HuH-7 (cell line): ENCODE measurements around the gene TRABD2B.
A peak's percentile ranks its signal among the peaks of the same experiment; 100 is the strongest.

Experiments used
- DNase-seq: peaks from one replicate; pipeline ENCODE4 v3.0.0; 2011; ENCODE audit warnings: low spot score

The TRABD2B gene

DNA sequence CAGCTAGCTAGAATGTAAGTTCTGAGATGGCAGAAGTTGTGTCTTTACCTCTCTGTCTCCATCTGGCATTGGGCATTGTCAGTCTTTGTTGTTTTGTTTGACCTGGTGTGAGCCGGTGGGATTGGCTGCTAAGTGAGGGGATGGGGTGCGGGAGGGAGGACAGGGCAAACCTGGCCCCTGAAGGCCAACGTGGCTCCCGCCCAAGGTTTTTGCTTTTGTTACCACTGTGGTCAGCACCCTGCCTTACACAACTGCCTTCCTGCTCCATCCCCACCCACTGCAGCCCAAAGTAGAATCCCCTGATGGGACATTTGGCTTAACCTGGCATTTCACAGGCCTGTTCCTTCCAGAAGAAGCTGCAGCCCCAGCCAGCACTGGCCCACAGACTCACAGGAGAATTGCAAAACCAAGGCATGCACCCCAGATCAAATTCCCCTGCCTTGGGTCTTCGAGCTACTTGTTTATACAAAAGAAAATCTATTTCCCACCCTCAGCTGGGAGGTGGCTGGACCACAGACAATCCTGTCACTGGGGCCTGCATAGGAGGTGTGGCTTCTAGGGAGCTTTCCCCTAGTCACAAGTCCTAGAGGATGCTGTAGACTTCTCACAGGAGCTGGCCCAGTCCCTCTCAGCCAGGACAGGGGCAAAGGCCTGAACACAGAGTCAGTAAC lies 147.5 kb downstream of the TRABD2B start:
- no peak for DNase-seq

DNA sequence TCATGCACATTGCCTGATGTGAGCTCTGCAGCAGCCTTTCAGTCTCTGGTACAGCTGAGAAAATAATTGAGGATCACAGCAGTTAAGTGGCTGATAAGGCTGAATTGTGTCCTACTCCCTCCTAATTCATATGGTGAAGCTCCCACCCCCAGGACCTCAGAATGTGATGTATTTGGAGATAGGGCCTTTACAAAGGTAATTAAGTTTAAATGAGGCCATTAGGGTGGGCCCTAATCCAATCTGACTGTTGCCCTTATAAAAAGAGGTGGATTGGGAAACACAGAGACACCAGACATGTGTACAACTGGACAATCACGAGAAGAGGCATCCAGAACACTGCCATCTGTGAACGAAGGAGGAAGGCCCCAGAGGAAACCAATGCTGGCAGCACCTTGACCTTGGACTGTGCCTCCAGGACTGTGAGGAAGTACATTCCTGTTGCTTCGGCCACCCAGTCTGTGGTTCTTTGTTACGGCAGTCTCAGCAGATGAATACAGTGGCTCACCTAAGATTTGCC lies 148.1 kb downstream of the TRABD2B start:
- DNase-seq: no peak

DNA sequence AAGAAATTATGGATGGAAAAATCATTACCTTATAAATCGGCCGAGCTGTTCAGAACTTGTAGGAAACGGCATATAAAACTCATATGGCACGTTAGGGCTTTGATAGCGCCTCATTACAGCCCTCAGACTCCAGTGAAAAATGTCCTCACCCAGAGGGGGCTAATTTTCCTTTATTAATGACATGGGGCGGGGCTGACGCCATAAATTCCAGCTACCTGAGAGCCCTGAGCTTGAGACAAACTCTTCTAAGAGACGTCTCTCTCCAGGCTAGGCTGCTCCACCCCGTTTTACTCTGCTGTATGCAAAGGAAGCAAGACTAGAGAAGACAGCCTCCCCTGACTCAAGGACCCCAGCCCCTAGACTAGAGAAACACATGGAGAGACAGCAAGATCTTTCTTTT lies 149.4 kb downstream of the TRABD2B start:
- no peak for DNase-seq

DNA sequence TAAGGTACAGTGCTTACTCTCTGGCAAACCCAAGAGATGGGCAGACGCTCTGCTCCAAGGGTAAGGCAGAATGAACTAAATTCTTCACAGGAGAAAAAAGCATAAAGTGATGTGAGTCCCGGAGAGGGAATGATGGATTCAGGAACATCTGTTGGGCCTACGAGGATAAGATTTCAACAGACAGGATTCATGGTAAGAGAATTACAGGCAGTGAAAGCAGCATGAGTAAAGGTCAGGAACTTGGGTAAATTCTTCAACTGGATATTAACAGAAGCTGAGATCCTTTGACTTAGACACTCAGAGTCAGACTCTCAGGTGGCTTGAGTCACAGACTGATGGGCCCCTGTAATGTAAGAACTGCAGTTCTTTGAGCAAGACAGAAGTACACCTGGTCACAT lies 152.6 kb downstream of the TRABD2B start:
- DNase-seq: no peak

DNA sequence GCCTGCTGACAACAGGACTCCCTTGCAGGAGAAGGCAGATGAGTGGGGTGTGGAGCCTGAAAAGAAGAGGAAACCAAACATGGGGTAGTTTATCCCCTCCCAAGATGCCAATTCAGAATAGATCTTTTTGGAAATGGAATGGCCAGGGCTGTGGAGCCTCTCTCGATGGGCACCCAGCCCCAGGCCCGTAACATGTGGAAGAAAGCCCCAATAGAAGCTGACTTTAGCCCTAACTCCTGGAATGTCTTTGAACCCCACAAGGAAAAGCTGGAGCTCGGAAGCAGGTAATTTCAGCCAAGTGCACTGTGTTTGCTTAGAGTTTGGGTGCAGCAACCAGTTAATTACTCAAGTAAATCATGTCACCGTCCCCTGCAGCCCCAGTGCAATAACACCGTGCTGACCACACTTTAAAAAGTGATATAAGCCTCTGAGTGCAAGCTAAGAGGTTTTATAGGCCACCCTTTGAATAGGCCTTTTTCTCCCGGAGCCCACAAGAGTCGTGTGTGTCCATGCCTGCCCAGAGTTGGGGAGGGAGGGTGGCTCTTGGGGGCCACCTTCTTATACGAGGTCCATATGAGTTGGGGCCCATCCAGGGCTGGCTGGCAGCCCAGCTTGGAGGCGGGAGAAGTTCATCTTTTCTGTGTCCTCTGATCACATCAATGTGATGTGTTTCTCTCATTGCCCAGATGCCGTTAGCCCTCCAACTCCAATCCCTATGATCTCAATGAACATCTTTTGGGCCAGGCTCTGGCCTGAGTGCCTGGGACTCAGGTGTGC lies 153.2 kb downstream of the TRABD2B start:
- DNase-seq: no peak

DNA sequence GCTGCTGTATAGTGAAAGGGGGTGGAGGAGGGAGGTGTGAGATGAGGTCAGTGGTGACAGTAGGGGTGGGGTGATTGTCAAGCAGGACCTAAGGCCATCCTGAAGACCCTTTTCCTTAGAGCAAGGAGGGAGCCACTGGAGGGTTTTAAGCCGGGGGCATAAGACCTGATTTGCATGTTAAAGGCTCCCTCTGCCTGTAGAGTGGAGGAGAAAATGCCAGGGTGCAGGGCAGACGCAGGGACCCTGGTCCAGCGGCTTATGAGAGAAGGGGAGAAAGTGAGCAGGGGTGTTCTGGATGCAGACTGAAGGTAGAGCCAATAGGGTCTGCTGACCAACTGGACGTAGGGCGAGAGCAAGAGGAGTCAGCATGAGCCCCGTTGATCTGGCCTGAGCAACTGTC lies 154.1 kb downstream of the TRABD2B start:
- no peak for DNase-seq

DNA sequence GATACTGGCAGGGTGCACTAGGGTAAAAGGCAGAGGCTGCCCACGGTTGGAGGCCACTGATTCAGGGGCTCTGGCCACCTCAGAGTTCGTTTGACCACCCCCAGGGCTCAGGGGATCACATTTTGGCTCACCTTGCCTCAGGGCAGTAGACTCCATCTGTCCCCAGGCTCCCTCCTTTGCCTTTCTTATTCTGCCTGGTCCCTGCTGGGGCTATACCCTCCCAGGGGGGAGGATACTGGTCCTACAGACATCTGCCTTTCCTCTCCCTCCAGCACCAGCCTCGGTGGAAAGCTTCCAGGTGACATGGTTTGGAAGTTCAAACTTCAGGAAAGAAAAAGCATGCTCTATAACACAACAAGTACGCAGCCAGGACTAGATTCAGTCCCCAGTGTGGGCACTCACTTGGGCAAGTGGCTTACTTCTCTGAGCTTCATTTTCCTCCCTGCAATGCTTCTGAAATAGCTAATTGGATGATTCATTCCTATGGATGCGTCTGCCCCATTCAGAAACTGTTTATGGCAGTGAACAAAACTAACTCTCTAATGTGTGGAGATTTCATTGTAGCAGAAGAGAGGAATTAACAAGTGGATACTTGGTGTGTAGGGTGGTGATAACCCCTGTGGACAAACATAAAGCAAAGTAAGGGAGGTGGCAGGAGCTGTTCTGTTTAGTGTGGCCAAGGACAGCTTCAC lies 154.8 kb downstream of the TRABD2B start:
- no peak for DNase-seq

DNA sequence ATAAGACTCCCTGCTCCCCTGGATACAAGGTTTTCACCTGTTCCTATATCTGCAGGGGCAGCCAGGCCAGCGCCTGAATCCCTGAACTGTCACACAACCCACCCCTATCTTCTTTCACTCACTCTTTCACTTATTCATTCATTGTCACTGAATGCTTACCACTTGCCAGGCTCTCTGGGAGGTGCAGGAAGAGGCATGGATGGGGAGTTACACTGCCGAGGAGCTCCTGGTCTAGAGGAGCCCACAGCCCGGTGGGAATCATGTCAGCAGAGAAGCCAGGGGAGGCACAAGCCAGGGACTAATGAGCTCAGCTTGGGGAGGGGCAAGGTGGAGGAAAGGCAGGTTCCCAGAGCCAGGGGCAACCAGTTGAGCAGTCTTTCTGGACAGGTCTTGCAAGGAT lies 155.8 kb downstream of the TRABD2B start:
- DNase-seq: no peak

DNA sequence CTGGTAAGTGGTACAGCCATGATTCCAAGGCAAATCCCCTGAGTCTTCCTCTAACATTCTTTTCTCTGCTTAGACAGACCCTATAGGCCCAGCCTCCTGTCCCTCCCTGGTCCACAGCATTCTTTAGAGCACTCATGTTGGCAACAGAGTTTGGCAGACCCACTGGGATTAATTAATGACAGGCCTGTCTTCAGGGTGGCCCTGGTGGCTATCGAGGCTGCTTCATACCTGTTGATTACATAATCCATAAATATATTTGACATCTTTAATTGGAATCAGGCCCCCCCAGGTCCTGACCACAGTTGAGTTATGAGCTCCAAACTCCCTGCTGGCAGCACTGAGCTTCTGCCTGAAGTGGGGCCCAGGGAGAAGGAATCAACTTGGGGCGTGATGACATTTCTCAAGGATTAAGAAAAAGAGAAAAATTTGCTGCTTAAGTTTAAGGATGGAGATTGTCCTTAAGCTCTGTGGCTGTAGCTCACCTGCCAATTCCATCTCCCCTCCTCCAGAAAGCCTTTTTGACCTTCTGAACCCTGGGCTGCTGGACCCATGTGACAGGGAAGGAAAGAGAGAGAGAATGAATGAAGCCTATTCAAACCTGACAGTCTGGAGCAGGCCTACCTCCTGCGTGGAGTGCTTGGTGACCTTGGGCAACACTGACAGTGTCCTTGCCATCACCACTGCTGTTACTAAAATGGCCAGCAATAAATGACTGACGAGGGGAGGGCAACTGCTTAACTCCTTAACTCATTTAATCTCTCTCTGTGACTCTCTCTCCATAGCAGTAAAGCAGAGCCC lies 156.6 kb downstream of the TRABD2B start:
- peak; percentile 33 for DNase-seq

DNA sequence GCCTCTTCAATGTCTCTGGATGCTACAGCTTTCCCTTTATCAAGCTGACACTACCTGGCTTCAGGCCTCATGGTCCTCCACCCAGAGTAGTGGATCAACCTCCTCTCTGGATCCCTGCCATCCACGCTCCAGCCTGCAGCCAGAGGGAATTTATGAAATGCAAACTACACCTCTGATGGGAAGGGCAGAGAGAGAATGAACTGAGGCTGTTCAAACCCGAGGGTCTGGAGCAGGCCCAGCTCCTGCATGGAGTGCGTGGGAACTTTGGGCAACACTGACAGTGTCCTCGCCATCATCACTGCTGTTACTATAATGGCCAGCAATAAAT lies 157.8 kb downstream of the TRABD2B start:
- no peak for DNase-seq

DNA sequence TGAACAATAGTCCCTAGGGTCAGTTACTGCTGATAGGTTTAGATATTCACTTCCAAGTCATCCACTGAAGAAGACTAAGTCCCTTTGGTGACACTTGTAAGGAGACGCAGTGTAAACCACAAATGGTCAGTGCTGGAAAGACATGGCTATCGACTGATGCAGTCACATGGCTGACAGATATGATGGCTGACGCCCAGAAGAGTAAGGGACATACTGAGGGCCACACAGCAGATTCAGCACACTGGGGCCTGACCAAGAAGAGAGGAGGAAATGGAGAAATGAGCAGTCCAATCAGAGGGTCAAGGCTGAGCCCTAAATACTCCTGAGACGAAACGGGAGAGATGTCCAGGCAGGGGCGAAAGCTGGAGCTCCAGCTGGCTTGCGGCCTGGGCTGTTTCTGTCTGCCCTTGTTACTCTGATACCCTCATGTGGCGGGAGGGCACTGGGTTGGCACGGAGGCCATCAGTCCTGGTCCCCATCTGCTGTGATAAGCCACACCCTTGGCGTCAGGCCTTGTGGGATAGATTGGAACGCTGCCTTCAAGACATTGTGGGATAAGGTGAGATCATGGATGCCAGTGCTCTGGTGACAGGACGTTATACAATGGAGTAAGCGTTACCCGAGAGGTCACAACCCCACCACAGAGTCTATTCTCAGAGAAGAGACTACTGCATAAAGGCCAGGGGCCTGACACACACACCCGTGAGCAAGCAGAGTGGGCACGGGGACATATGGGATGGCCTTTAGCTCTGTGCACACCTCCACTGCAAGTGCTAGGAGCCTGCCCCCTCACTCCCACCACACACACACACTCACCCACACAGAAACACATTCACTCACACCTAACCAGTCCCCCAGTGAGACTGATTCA lies 158.4 kb downstream of the TRABD2B start:
- DNase-seq: no peak

DNA sequence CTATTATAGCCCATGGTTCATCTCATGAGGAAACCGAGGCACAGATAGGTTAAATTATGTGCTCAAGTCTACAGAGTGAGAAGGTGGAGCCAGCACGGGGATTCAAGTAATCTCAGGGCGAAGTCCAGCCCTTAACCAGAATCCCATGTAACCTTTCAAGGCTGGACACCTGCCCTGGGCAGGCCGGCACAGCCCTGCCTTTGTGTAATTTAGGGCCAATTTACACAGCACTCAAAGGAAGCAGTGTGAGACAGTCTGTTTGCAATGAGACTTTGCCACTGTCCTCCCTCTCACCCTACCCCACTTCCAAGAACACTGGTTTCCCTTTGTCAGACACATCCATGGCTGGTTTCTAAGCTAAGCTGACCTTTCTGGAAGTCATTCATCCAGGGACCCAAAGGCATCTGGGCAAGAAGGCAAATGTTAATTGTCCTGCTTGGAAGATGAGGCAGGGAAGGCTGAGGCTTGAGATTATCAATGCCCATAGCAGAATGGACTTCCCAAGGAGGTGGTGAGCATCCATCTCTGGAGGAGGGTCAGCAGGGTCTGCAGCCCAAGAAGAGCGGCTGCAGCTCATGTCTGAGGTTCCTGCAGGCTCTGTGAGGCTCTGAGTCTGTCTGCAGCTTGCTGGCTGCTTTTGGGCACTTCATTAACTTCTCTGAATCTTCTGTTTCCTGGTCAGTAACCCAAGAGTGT lies 159.2 kb downstream of the TRABD2B start:
- peak; percentile 51 for DNase-seq

DNA sequence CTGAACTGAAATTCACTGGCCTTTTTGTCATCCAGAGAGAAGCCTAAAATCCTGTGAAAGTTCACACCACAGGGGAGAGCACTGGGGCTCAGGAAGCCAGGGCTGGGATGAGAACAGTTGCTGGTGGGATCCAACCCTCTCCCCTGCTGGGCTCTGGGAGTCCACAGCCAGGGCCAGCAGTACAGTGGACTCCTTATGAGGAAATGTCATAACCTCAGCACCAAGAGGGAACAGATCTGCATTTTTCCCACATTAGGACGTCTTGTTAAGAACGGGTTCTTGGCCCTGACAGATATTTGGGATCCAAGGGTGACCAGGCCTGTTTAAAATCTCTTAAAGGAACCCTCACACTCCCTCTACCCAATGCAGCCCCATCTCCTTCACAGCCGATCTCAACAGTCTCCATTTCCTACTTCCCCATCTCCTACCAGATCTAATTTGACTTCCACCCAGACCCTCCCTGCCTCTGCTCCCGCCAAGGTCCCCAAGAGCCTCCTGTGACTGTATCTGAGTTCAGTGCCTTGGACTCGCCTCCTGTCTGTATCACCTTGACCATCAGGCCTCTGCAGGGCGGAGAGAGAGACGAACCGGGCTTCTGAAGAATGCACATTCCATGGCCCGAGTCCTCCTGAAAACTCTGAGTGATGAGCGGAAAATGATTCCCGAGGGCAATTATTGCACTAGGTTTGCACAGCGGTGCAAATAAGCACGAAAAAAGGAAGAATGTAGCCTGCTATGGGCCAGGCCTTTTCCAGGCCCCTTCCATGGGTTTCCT lies 159.9 kb downstream of the TRABD2B start:
- DNase-seq: no peak

DNA sequence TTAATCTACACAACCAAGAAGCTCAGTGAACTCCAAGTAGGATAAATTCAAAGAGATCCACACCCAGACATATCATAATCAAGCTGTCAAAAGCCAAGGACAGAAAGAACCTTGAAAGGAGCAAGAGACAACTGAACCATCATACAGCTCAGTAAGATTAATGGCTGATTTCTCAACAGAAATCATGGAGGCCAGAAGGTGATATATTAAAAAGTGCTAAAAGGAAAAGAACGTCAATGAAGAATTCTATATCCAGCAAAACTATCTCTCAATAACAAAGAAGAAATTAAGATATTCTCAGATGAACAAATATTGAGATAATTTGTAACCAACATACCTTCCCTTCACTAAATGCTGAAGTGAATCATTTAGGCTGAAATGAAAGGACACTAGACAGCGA lies 161.8 kb downstream of the TRABD2B start:
- DNase-seq: no peak

DNA sequence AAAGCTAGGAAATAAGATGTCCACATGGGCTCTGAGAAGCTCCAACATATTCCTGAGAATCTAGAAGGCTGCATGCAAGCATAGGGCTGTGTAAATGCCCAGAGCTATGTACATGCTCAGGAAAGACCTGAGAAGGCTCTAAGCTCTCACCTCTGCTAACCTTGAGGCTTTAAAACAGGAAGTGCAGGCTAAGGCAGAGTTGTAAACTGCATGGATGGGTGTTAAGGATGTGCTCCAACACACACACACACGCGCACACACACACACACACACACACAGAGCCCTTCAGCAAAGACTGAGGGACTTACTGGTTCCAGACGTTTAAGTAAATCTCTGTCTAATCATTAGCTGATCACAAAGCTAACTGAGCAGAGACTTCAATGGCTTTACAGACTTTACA lies 162.9 kb downstream of the TRABD2B start:
- no peak for DNase-seq

DNA sequence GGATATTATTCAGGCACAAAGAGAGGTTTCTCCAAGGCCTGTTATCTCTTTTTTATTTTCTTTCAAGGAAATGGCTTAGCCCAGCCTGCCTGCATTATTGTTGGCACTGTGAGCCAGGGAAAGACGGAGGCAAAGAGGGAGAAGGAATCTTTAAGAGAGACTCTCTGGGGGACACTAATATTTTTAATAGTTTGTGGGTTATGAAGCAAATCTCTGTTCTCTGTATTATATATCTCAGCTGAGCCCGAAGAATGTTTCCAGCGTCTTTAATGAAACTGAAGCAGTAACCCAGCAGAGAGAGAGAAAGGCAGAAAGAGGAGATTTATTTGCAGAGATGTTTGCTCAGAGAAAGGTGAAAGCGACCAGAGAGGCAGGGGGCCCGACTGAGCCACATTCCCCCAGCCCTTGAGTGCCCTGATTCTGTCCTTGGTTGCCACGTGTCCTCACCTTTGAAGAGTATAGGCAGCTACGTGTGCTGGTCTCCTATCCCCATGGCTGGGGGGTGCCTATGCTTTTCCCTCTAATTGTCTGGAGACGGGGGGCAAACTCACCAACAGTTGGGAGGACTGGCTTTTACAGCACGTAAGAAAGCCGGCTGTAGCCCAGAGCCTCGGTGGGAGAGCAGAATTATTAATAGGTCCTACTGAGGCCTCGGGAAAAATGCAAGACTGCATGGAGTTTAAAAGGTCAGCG lies 166.4 kb downstream of the TRABD2B start:
- DNase-seq: no peak

DNA sequence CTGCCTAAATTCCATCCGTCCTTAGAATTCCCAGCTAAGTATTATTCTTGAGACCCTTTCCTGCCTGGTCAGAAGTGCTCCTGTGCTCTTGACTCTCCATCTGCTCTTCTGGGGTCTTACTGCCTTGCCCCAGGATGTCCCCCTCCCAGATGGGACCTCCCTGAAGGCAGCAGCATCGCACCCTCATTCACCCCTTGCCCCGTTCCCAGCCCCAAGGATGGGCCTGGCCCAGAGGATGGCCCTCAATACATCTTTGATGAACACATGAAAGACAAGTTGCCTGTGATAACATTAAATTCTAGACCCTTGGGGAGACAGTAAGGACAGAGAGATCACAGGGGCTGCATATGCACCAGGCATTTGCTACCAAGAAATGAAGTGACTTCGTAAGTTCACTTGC lies 167.2 kb downstream of the TRABD2B start:
- no peak for DNase-seq

DNA sequence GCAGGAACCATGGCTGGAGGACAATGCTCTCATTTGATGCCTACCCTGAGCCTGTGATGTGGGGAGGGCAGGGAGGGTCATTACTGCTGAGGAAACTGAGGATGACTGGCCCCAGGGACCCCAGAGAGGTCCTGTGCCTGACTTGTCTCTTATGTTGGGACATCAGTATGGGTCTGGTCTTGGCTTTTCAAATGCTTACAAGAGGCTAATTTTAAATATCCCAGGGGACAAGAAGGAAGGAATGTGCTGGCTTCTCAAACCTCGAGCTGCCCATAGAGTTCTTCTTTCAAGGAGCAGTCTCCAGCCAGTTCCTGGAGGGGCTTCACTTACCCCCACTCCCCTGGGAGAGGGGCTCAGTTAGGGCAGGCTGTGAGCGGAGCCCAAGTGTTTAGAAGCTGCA lies 168.2 kb downstream of the TRABD2B start:
- DNase-seq: no peak

DNA sequence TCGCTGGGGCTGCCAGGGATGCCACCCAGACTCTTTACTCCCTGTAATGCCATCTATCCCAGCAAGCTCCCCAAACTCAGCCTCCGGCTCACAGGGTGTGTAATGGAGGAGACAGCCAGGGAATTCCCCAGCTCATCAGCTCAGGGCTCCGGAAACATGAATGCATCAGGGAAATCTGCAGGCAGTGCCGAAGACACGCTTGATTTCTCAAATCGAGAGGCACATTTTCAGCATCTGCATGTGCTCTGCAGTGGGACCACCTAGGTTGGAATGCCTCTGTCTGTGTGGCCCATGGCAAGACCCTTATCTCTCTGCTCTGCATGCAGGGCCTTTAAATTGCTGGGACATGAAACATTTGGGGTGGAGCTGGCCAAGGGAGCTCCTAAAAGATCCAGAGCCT lies 170.1 kb downstream of the TRABD2B start:
- DNase-seq: no peak
